Dendritic cell treated with granulocyte-macrophage colony-stimulating factor and Interleukin-4, amounts not matched to agents 40 ng/mL and 50 ng/mL, for 4 days (primary cell): ENCODE measurements around the gene SLC7A9.
"Not testable (repeated sequence)": the region's sequence is repeated elsewhere in the genome, so short reads cannot be mapped to it uniquely, and the experiment has no call there.

ENCODE experiments used
- H3K27ac Mint-ChIP-seq: one replicate; pipeline ENCODE4 v1.8.0; 2022; ENCODE audit warnings: mild to moderate bottlenecking, mixed read lengths
- H3K27me3 Mint-ChIP-seq: one replicate; pipeline ENCODE4 v1.8.0; 2022; ENCODE audit warnings: mild to moderate bottlenecking, mixed read lengths
- H3K36me3 Mint-ChIP-seq: one replicate; pipeline ENCODE4 v1.8.0; 2022; ENCODE audit warnings: low read depth, mixed read lengths
- H3K4me1 Mint-ChIP-seq: one replicate; pipeline ENCODE4 v1.8.0; 2022; ENCODE audit warnings: low read depth, mixed read lengths
- H3K4me3 Mint-ChIP-seq: one replicate; pipeline ENCODE4 v1.8.0; 2022; ENCODE audit warnings: mild to moderate bottlenecking, moderate library complexity, mixed read lengths
- H3K9me3 Mint-ChIP-seq: one replicate; pipeline ENCODE4 v1.8.0; 2022; ENCODE audit warnings: mixed read lengths
- intact Hi-C: fragments of 100-400 bp; cut with micrococcal nuclease; formaldehyde crosslinking; loops from one replicate; pipeline ENCODE4 v1.15.0; 2022

The SLC7A9 gene

GRCh38 chr19:32800754-32801153 lies 68.8 kb downstream of the SLC7A9 start:
- Mint-ChIP-seq H3K9me3 (no peaks in the 10 kb centered on the region), H3K4me3 (no peak overlapping the region), H3K27ac (no peak overlapping the region), H3K36me3 (no peaks in the 10 kb centered on the region), H3K27me3 (peaks cover 3% of the 10 kb centered on the region), H3K4me1 (no peaks in the 10 kb centered on the region)
- intact Hi-C loops = no loop called here

- intact Hi-C loops = no loop called here
- Mint-ChIP-seq H3K27ac (no peak overlapping the region), H3K4me3 (no peak overlapping the region), H3K27me3 (peaks cover 3% of the 10 kb centered on the region), H3K36me3 (no peaks in the 10 kb centered on the region), H3K9me3 (no peaks in the 10 kb centered on the region), H3K4me1 (no peaks in the 10 kb centered on the region)
These were observed 69.4 kb downstream of the SLC7A9 start for GRCh38 chr19:32800191-32800590.

DNA sequence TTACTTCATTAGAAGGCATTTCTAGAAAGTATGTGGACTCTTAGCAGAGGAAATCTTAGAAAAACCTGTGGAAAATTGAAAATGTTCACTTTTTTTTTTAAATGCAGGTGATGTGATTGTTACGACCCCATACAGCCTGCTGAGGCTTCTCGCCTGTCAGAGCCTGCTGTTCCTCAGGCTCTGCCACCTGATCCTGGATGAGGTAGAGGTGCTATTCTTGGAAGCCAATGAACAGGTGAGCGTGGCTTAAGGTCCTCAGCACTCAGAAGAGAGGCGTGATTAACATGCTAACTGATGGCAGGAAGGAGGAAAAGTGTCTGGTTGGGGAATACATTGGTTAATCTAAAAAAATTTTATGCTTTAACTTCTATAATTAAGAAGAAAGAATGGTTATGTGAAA lies 71.4 kb downstream of the SLC7A9 start:
- Mint-ChIP-seq H3K27ac (no peak overlapping the region), H3K9me3 (no peaks in the 10 kb centered on the region), H3K27me3 (peaks cover 3% of the 10 kb centered on the region), H3K4me1 (no peaks in the 10 kb centered on the region), H3K4me3 (no peak overlapping the region), H3K36me3 (no peaks in the 10 kb centered on the region)
- intact Hi-C loops = no loop called here

GRCh38 chr19:32789429-32789828 lies 80.1 kb downstream of the SLC7A9 start:
- H3K36me3 Mint-ChIP-seq = no peaks in the 10 kb centered on the region
- intact Hi-C loops = no loop called here
- no peak overlapping the region for H3K27ac Mint-ChIP-seq
- H3K4me3 Mint-ChIP-seq = no peak overlapping the region
- H3K9me3 Mint-ChIP-seq = no peaks in the 10 kb centered on the region
- no peaks in the 10 kb centered on the region for H3K4me1 Mint-ChIP-seq
- no peaks in the 10 kb centered on the region for H3K27me3 Mint-ChIP-seq

- H3K27me3 Mint-ChIP-seq, intact Hi-C loops, H3K4me3 Mint-ChIP-seq, H3K36me3 Mint-ChIP-seq, H3K27ac Mint-ChIP-seq, H3K9me3 Mint-ChIP-seq, H3K4me1 Mint-ChIP-seq: not testable (repeated sequence)
These were observed 81.7 kb downstream of the SLC7A9 start for GRCh38 chr19:32787895-32788294.

DNA sequence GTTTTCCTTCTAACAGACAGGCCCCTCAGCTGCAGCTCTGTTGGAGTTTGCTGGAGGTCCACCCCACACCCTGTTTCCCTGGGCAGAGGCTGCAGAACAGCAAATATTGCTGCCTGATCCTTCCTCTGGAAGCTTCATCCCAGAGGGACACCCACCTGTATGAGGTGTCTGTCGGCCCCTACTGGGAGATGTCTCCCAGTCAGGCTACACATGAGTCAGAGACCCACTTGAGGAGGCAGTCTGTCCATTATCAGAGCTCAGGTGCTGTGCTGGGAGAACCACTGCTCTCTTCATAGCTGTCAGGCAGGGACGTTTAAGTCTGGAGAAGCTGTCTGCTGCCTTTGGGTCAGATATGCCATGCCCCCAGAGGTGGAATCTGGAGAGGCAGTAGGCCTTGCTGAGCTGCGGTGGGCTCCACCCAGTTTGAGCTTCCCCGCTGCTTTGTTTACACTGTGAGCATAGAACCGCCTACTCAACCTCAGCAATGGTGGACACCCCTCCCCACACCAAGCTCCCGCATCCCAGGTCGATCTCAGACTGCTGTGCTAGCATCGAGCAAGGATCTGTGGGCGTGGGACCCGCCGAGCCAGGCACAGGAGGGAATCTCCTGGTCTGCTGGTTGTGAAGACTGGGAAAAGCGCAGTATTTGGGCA lies 82.3 kb downstream of the SLC7A9 start:
- H3K4me3 Mint-ChIP-seq, H3K4me1 Mint-ChIP-seq, H3K27ac Mint-ChIP-seq, H3K27me3 Mint-ChIP-seq, H3K36me3 Mint-ChIP-seq, H3K9me3 Mint-ChIP-seq, intact Hi-C loops: not testable (repeated sequence)

DNA sequence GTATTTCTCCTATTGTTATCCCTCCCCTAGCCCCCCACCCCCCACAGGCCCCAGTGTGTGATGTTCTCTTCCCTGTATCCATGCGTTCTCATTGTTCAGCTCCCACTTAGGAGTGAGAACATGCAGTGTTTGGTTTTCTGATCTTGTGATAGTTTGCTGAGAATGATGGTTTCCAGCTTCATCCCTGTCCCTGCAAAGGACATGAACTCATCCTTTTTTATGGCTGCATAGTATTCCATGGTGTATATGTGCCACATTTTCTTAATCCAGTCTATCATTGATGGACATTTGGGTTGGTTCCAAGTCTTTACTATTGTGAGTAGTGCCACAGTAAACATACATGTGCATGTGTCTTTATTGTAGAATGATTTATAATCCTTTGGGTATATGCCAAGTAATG lies 87.5 kb downstream of the SLC7A9 start:
- H3K27me3 Mint-ChIP-seq, intact Hi-C loops, H3K27ac Mint-ChIP-seq, H3K36me3 Mint-ChIP-seq, H3K4me3 Mint-ChIP-seq, H3K4me1 Mint-ChIP-seq: not testable (repeated sequence)
- peaks cover 13% of the 10 kb centered on the region for H3K9me3 Mint-ChIP-seq

GRCh38 chr19:32781280-32781679 lies 88.3 kb downstream of the SLC7A9 start:
- intact Hi-C loops = no loop called here
- no peaks in the 10 kb centered on the region for H3K36me3 Mint-ChIP-seq
- no peak overlapping the region for H3K27ac Mint-ChIP-seq
- H3K9me3 Mint-ChIP-seq = peaks cover 13% of the 10 kb centered on the region
- H3K4me1 Mint-ChIP-seq = no peaks in the 10 kb centered on the region
- no peak overlapping the region for H3K4me3 Mint-ChIP-seq
- H3K27me3 Mint-ChIP-seq = no peaks in the 10 kb centered on the region
